Loucy (cell line): ENCODE measurements around the gene CROCC.

Source experiments
- H2AFZ ChIP-seq: fragments of 200-600 bp; sonication (generic); 2 replicates; pipeline ENCODE4 v1.6.0; 2016; ENCODE audit warnings: antibody characterized with exemption, mild to moderate bottlenecking, low read length, moderate library complexity
- H3F3A ChIP-seq: fragments of 200-600 bp; 2 replicates; pipeline ENCODE4 v1.6.0; 2016; ENCODE audit warnings: antibody characterized with exemption, low read depth, mild to moderate bottlenecking
- H3K27me3 ChIP-seq: fragments of 200-600 bp; sonication (generic); 2 replicates; pipeline ENCODE4 v1.6.1; 2014; ENCODE audit warnings: low read length, mild to moderate bottlenecking; ENCODE audit not compliant: insufficient read depth, poor library complexity, severe bottlenecking
- H3K36me3 ChIP-seq: fragments of 200-600 bp; sonication (generic); 2 replicates; pipeline ENCODE4 v1.6.1; 2016; ENCODE audit warnings: low read length; ENCODE audit not compliant: insufficient read depth
- H3K4me1 ChIP-seq: fragments of 200-600 bp; sonication (generic); 2 replicates; pipeline ENCODE4 v1.5.1; 2014; ENCODE audit warnings: low read length, mild to moderate bottlenecking; ENCODE audit not compliant: insufficient read depth, poor library complexity, severe bottlenecking
- H3K4me2 ChIP-seq: fragments of 200-600 bp; sonication (generic); 2 replicates; pipeline ENCODE4 v1.6.0; 2014; ENCODE audit warnings: antibody characterized with exemption, low read length, low read depth, mild to moderate bottlenecking; ENCODE audit not compliant: poor library complexity, severe bottlenecking
- H3K4me3 ChIP-seq: fragments of 200-600 bp; sonication (generic); 2 replicates; pipeline ENCODE4 v1.5.1; 2014; ENCODE audit warnings: low read length, mild to moderate bottlenecking, mixed read lengths; ENCODE audit not compliant: poor library complexity, severe bottlenecking
- H3K79me2 ChIP-seq: fragments of 200-600 bp; sonication (generic); 2 replicates; pipeline ENCODE4 v1.6.1; 2014; ENCODE audit warnings: low read length; ENCODE audit not compliant: insufficient read depth
- H3K9ac ChIP-seq: fragments of 200-600 bp; sonication (generic); 2 replicates; pipeline ENCODE4 v1.6.0; 2014; ENCODE audit warnings: mild to moderate bottlenecking, low read depth, low read length, moderate library complexity; ENCODE audit not compliant: poor library complexity, severe bottlenecking
- H3K9me2 ChIP-seq: fragments of 200-600 bp; sonication (generic); replicated peaks from 2 replicates; pipeline ENCODE4 v1.6.1; 2016; ENCODE audit warnings: low read depth, low read length, mixed read lengths
- H3K9me3 ChIP-seq: fragments of 200-600 bp; sonication (generic); 2 replicates; pipeline ENCODE4 v1.6.1; 2014; ENCODE audit warnings: mild to moderate bottlenecking, antibody characterized with exemption, low read length, low read depth; ENCODE audit not compliant: insufficient read depth
- H4K20me1 ChIP-seq: fragments of 200-600 bp; sonication (generic); 2 replicates; pipeline ENCODE4 v1.6.0; 2014; ENCODE audit warnings: antibody characterized with exemption, low read length, mild to moderate bottlenecking; ENCODE audit not compliant: insufficient read depth, poor library complexity, severe bottlenecking
- CTCF ChIP-seq: fragments of 200-600 bp; sonication (generic); conservative IDR thresholded peaks from 2 replicates; pipeline ENCODE4 v1.5.1; 2014; ENCODE audit warnings: mild to moderate bottlenecking, antibody characterized with exemption, low read length
- EZH2phosphoT487 ChIP-seq: fragments of 200-600 bp; IDR thresholded peaks from 2 replicates; pipeline ENCODE4 v1.6.1; 2018; ENCODE audit warnings: antibody characterized with exemption, mild to moderate bottlenecking, moderate library complexity, borderline replicate concordance

Gene CROCC

GRCh38 chr1:16984717-16985116, 63.0 kb downstream of the CROCC start:
- Histone ChIP-seq H3K9me3 (no peaks in the 10 kb centered on the region), H4K20me1 (no peaks in the 10 kb centered on the region), H3K9ac (no peak overlapping the region)

GRCh38 chr1:16986113-16986512, 64.4 kb downstream of the CROCC start:
- H4K20me1 ChIP-seq = no peaks in the 10 kb centered on the region
- no peaks in the 10 kb centered on the region for H3F3A ChIP-seq
- H3K4me3 ChIP-seq = no peak overlapping the region
- no peaks in the 10 kb centered on the region for H3K9me3 ChIP-seq
- no peaks in the 10 kb centered on the region for H3K4me1 ChIP-seq
- no peaks in the 10 kb centered on the region for H3K27me3 ChIP-seq
- H3K9me2 ChIP-seq = no peaks in the 10 kb centered on the region
- H3K36me3 ChIP-seq = peaks cover under 1% of the 10 kb centered on the region; the same call in 1 of the 2 replicates
- no peaks in the 10 kb centered on the region for H3K79me2 ChIP-seq
- H2AFZ ChIP-seq = no peak overlapping the region
- H3K9ac ChIP-seq = no peak overlapping the region
- H3K4me2 ChIP-seq = no peak overlapping the region
- TF ChIP-seq EZH2phosphoT487 (no peak), CTCF (no peak)

More at GRCh38 chr1:16984717-16985116, 63.0 kb downstream of the CROCC start:
- Histone ChIP-seq H3K36me3 (no peaks in the 10 kb centered on the region; the same call in 1 of the 2 replicates), H3K4me3 (no peak overlapping the region), H3K9me2 (no peaks in the 10 kb centered on the region), H3K79me2 (no peaks in the 10 kb centered on the region), H3K27me3 (no peaks in the 10 kb centered on the region), H3K4me1 (no peaks in the 10 kb centered on the region), H3F3A (no peaks in the 10 kb centered on the region), H2AFZ (no peak overlapping the region), H3K4me2 (no peak overlapping the region)
- TF ChIP-seq EZH2phosphoT487 = no peak
- TF ChIP-seq CTCF = no peak

- Histone ChIP-seq H3F3A (no peaks in the 10 kb centered on the region), H3K79me2 (no peaks in the 10 kb centered on the region), H4K20me1 (no peaks in the 10 kb centered on the region), H3K36me3 (peaks cover 4% of the 10 kb centered on the region; the same call in 1 of the 2 replicates), H3K9ac (no peak overlapping the region), H3K4me3 (no peak overlapping the region), H3K4me2 (no peak overlapping the region), H3K27me3 (no peaks in the 10 kb centered on the region), H2AFZ (no peak overlapping the region), H3K9me2 (no peaks in the 10 kb centered on the region), H3K9me3 (no peaks in the 10 kb centered on the region), H3K4me1 (no peaks in the 10 kb centered on the region)
- no peak for TF ChIP-seq EZH2phosphoT487
- TF ChIP-seq CTCF = no peak
Observed at GRCh38 chr1:16986560-16986959, 64.8 kb downstream of the CROCC start.
